ENCODE results near the gene C9orf153.

Gene C9orf153

DNA sequence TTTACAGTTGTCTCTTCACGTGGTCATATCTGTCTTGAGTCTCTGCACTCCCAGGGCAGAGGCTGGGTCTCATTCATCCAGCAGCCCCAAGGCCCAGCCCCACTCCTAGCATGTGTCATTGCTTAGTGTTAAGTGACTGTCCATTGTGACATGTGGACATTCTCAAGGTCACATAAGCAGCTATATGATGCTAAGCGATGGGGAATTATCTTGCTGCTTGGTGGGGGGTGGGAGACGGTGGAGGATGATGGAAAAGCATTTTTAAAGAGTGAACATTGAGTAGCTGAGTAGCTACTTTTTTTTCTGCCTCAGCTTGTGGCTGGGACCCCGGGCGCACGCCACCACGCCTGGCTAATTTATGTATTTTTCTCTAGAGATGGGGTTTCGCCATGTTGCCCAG, at the start of gene C9orf153:
C9orf153 (minus strand) TSS at position 101 of the 400 bp plus-strand sequence. CDS start 30,054 bp downstream, outside the sequence.
- TF ChIP-seq, protein P1, sequence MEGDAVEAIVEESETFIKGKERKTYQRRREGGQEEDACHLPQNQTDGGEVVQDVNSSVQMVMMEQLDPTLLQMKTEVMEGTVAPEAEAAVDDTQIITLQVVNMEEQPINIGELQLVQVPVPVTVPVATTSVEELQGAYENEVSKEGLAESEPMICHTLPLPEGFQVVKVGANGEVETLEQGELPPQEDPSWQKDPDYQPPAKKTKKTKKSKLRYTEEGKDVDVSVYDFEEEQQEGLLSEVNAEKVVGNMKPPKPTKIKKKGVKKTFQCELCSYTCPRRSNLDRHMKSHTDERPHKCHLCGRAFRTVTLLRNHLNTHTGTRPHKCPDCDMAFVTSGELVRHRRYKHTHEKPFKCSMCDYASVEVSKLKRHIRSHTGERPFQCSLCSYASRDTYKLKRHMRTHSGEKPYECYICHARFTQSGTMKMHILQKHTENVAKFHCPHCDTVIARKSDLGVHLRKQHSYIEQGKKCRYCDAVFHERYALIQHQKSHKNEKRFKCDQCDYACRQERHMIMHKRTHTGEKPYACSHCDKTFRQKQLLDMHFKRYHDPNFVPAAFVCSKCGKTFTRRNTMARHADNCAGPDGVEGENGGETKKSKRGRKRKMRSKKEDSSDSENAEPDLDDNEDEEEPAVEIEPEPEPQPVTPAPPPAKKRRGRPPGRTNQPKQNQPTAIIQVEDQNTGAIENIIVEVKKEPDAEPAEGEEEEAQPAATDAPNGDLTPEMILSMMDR (IDR thresholded peaks at IDR 0.05; ENCODE audit: low read depth, low read length, missing control alignments): no peak
- Histone ChIP-seq H3K27ac (no peak within 1 kb of the TSS), H3K36me3 (replicated peaks) (peaks cover 9% of the 10 kb centered on the region), H3K27me3 (replicated peaks) (no peaks in the 10 kb centered on the region), H3K4me3 (ENCODE audit: low read depth, low read length) (no peak within 1 kb of the TSS)
- in situ Hi-C loops (cut with HindIII; ENCODE audit: low pct_ligation_motif_present, low sequenced_read_pairs): no loop called here
- no peak for DNase-seq

DNA sequence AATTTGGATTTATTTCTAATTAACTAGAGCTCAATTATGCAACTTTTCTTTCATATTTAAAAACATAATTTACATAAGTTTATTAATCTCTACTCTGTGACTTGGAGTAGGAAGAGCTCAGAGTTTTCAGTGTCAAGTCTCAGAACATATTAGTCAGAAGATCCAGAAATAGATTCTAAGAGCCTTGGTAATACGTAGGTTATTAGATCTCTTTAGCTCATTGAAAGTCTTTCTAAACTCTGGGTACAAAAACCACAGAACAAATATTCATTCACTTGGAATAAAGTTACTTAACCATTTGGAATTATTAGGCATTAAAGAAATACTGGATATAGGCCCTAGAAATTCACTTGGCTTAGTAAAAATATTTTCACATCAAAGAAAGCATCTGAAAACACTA, 49.2 kb upstream of the C9orf153 start:
- Histone ChIP-seq H3K36me3 (replicated peaks) (peaks cover 53% of the 10 kb centered on the region), H3K27ac (no peak overlapping the region), H3K27me3 (replicated peaks) (no peaks in the 10 kb centered on the region), H3K4me3 (ENCODE audit: low read depth, low read length) (no peak overlapping the region)
- TF ChIP-seq, protein P1 (IDR thresholded peaks at IDR 0.05; ENCODE audit: low read depth, low read length, missing control alignments): no peak
- in situ Hi-C loops (cut with HindIII; ENCODE audit: low pct_ligation_motif_present, low sequenced_read_pairs): no loop called here
- DNase-seq: no peak

DNA sequence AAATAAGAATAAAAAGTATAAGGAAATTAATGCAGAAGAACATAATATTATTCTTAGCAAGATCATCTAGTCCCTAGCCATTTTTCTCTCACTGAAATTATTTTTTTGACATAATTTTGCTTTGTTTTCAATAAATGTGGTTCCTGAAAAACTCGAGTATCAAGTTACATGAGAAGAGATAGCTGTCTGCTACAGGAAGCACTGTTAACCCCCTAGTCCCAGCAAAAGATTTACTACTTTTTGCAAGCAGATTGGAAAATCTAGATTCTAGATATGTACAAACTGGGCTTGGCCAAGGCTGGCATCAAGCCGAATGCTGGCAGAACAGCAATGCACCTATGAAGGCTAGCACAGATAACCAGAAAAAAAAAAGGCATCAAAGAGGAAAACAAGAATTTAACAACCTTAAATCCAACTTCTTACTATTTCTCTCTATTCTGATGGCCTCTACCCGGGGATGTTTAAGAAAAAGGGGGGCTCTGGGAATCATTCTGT, 44.8 kb upstream of the C9orf153 start:
- TF ChIP-seq, protein P1 (IDR thresholded peaks at IDR 0.05; ENCODE audit: low read depth, low read length, missing control alignments): no peak

DNA sequence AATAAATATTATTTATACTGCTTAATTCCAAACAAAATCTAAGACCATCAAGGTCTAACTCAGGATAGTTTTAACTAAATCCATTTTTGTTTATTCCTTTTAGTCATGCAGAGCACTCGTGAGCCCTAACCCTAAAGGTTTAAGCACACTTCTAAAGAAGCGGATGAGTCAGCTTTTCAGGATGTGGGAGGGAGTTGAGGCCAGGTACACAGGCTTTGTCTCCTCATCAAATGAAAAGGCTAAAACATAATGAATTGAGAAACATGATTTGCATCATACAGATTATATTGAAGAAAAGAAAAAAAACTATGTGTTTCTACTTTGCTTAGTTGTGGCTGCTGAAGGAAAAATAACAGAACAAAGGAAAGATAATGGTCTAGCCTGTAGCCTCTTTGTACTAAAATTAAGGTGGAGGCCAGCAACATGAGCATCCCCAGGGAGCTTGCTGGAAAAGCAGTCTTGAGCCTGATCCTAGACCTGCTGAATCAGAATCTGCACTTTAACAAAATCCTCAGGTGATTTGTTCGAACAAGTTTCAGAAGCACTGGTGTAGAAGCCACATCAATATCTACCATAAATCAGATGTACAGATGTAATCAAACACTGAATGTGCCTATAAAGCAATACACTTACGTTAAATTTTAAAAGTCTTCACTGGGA, 44.0 kb upstream of the C9orf153 start:
- Histone ChIP-seq H3K4me3 (ENCODE audit: low read depth, low read length) (no peak overlapping the region), H3K27me3 (replicated peaks) (no peaks in the 10 kb centered on the region), H3K27ac (no peak overlapping the region), H3K36me3 (replicated peaks) (peaks cover 61% of the 10 kb centered on the region)
- TF ChIP-seq, protein P1 (IDR thresholded peaks at IDR 0.05; ENCODE audit: low read depth, low read length, missing control alignments): no peak
- in situ Hi-C loops (cut with HindIII; ENCODE audit: low pct_ligation_motif_present, low sequenced_read_pairs): no loop called here
- no peak for DNase-seq

More for the DNA sequence above, 44.8 kb upstream of the C9orf153 start:
- in situ Hi-C loops (cut with HindIII; ENCODE audit: low pct_ligation_motif_present, low sequenced_read_pairs): no loop called here
- no peak for DNase-seq
- Histone ChIP-seq H3K36me3 (replicated peaks) (peaks cover 58% of the 10 kb centered on the region), H3K27ac (no peak overlapping the region), H3K4me3 (ENCODE audit: low read depth, low read length) (no peak overlapping the region), H3K27me3 (replicated peaks) (no peaks in the 10 kb centered on the region)

DNA sequence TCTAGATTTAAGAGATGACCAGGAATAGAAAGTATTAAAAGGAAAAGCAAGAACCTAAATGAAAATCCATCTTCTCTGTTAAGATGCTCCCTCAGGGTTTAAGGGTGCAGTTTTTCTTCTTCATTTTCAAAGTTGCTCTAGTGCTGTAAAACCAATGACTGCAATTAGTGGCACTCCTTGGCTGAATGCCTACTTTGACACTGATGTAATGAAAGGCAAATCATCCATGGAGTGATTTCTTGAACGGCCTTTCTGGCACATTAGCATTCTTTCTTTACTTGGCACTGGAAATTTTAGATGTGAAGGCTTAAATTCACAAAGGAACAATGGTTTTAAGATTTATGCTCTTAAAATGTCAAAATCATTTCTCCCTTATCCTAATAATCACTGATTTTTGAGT, 42.2 kb upstream of the C9orf153 start:
- DNase-seq: no peak
- Histone ChIP-seq H3K27ac (no peak overlapping the region), H3K27me3 (replicated peaks) (no peaks in the 10 kb centered on the region), H3K4me3 (ENCODE audit: low read depth, low read length) (no peak overlapping the region), H3K36me3 (replicated peaks) (peaks cover 60% of the 10 kb centered on the region)
- TF ChIP-seq, protein P1 (IDR thresholded peaks at IDR 0.05; ENCODE audit: low read depth, low read length, missing control alignments): no peak
- in situ Hi-C loops (cut with HindIII; ENCODE audit: low pct_ligation_motif_present, low sequenced_read_pairs): no loop called here

DNA sequence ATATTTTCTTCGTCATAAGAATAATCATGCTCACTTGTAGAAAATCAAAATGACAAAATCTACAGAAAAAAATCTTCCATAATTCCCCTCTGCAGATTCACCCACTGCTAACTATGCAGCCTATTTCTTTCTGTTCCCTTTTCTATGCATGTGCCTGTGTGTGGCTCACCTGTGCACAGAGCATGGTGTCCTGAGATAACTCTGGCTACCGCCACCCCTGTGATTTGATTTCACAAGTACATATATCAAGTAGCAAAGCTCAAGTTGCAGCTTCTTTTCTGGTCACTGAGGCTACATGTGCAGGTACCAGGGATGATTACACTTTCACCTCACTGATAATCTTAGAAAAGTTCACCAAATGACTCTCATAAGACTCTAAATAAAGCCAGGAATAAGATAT, 41.2 kb upstream of the C9orf153 start:
- TF ChIP-seq, protein P1 (IDR thresholded peaks at IDR 0.05; ENCODE audit: low read depth, low read length, missing control alignments): no peak
- H3K36me3 ChIP-seq (replicated peaks): peaks cover 63% of the 10 kb centered on the region
- no peak overlapping the region for H3K27ac ChIP-seq
- no peak for DNase-seq
- no peak overlapping the region for H3K4me3 ChIP-seq (ENCODE audit: low read depth, low read length)
- in situ Hi-C loops (cut with HindIII; ENCODE audit: low pct_ligation_motif_present, low sequenced_read_pairs): no loop called here
- no peaks in the 10 kb centered on the region for H3K27me3 ChIP-seq (replicated peaks)
